GM20431 (cell line): Measurements from ENCODE around the gene ZNF608.

Experiments used
- in situ Hi-C: fragments of 300-500 bp; cut with MseI, MboI; formaldehyde crosslinking; loops from one replicate; pipeline ENCODE4 v1.15.0; 2020; ENCODE audit warnings: low sequenced_read_pairs; ENCODE audit not compliant: unreplicated experiment

The ZNF608 gene

DNA sequence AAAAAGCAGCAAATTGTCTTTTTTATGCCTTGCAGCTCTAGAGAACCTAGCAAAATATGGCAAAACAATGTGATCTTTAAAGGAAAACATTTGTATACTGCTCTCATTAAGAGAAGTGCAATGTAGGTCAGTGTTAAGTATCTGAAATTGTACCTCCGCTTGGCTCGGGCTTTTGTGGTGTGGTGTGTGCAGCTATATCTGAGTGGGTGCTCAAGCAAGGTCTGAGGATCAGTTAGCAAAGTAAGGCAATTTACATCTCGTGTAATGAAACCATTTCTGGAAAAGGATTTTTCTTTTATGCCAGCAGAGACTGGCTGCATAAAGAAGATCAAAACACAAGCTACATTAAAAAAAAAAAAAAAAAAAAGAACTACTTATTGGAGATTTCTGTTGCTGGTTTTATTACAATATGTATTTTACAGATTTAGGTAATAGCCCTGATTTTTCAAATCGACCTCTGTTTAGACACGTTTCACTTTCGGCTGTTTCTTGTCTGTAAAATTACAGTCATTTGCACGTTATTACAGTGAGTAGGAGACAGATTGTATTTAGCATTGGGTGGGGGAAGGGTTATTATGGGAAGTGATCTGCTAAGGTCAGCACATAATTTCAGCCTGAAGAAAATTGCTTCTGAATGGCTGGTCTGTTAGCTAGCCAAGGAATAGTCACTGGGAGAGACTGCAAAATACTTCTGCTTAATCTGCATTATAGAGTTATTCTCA is 7.9 kb upstream of the ZNF608 start:
- in situ Hi-C loops, result no loop called here

DNA sequence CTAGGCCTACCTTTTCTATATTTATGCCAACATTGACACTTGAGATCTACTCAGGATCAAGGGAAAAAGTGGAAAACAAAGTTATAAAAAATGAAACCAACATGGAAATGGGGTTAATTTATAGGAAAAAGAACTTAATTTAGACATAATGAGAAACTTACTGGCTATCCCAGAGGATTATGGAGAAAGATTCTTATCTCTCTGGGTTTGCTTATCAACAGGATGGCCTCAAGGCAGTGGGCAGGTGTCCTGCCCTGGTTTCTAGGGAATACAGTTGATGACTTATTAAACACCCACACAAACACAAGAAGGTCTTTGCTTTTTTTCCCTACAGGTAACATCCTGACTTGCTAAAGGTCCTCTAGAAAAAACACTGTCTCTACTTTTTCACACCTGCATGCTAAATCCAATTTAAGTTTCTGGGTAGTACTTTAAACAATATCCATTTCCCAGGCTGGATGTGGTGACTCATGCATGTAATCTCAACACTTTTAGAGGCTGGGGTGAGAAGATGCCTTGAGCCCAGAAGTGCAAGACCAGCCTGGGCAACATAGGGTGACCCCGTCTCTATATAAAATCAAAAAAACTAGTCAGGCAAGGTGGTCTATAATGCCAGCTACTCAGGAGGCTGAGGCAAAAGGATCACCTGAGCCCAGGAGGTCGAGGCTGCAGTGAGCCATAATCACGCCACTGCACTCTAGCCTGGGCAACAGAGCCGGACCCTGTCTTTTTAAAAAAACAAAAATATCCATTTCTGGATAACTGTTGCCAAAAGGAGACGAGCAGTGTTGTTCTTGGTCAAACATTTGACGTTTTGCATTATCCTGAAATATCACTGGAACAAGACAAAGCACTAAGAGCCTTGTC is 6.6 kb upstream of the ZNF608 start:
- in situ Hi-C loops, result no loop called here

DNA sequence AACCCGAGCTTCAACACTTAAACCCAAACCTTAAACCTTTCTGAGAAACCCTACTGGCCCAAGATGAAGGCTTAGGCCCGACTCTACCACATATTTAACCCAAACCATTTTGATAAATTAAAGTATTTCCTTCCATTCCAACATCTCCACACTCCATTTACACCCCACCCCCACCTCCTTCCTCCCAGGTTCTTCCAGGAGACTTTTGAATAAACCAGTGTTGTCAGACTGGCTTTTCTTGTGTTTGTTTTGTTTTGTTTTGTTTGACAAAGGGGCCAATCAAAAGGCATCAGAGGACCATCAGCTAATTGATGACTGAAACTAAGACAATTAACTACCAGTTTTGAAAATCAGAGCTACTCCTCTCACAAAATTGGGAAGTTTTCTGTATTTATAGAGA is 4.6 kb upstream of the ZNF608 start:
- in situ Hi-C loops, result no loop called here

DNA sequence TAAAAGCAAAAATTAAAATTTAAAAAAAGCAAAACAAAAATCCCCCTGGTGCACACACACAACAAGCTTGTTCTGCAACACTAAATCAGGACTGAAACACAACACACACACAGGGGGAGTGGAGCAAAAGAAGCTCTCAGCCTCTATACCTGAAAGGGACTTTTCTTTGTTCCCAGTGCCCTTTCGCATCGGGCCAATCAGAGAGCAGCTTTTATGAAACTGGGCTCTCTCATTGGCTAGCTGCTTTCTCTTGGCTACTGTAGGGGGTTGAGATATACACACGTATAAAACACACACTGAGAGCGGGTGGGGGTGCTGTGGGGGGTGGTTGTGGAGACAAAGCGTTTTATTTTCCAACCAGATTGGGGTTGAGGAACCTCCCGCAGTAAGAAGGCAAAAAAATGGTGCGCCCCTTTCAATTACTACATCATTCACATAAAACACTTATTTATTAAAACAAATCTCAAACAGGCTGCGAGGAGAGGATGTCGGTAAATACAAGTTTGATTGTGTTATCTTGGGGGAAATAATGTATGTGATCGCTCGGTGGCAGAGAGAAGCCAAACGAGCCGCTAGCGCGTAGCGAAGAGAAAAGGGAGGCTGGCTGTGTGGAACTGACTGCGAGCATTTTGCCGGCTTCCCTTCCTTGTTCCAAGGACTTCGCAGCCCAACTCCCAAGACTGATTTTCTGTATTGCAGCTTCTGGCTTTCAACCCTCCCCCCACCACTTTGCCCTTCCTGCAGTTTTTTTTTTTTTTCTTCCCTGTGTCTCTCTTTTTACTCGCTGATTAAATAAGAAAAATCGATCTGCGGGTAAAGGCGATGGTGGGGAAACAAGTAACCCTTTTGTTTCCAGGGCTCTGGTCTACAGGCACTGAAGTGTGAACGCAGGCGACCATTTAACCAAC is 2.5 kb upstream of the ZNF608 start:
- in situ Hi-C loops, result no loop called here

DNA sequence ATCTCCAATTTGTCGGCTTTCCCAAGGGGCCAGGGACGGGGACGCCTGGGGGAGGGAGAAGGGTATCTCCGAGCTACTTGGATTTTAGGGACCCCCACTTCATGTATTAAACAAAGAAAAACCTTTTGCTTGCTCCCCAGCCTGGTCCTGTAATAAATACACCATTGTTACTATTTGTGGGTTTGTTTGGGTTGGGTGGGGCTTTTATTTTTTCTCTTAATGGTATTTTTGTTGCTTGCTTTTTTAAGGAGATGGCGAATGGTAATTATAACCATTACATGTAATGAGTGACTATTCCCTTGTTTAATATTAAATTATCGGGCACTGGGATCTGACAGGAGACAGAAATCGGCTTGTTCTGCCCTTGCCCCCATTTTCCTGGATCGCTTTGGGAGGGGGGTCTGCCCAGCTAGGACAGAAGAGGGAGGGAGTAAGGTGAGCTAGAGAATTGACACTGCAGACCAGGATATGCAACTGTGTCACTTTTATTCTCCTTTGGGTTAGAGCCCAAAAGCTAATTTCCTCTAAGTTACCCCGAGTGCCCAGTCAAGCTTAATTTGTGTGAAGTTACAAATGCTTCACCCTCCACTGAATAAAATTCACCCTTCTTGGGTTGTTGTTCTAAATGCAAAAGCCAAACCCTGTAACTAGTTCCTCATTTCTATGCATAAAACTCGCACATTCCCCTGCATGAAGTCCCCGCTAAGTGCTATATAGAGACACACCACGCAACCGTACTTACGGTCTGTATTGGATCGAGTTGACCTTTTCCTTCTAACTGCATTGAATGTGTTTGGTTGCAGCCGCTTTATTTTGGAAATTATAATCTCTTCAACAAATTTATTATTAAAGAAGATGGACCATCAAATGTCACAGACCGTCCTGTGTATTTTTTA is 1.6 kb upstream of the ZNF608 start:
- in situ Hi-C loops, result no loop called here

DNA sequence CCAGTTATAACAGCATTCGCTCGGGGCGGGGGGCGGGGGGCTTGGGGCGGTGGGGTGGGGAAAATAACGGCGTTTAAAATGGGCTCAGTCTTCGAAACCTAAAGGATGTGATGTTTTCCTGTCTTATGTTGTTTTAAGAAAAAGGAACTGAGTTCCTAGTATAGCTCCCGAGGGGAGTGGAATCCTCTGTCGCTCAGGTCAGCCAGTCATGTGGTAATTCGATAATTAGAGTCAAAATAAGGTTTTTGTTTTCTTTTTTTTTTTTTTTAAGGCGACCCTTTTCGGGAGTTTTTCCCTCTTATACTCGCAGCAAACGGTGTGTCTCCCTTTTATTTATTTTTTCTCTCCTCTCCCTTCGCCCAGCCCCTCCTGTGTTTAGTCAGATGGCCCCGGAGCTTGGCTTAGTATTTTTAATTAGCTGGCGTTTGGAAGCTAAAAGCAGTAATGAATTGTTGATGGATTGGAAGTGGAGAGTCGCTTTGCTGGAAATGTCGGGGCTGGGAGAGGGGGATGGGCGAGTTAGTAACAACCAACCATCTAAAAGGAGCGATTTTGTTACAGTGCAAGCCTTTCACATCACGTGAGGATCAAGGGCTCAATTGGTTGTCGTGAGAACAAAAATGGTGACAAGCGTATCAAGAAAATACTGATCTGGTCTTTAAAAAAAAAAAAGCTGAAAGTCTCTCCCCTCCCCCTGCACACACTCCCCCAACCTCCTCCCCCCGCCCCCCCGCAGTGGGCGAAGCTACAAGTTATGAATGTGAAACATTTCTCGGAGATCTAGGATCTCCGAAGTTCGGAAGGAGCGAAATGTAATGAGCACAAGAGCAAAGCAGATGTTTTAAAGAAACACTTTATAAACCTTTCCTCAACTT is 714 bp upstream of the ZNF608 start:
- in situ Hi-C loops, result no loop called here

DNA sequence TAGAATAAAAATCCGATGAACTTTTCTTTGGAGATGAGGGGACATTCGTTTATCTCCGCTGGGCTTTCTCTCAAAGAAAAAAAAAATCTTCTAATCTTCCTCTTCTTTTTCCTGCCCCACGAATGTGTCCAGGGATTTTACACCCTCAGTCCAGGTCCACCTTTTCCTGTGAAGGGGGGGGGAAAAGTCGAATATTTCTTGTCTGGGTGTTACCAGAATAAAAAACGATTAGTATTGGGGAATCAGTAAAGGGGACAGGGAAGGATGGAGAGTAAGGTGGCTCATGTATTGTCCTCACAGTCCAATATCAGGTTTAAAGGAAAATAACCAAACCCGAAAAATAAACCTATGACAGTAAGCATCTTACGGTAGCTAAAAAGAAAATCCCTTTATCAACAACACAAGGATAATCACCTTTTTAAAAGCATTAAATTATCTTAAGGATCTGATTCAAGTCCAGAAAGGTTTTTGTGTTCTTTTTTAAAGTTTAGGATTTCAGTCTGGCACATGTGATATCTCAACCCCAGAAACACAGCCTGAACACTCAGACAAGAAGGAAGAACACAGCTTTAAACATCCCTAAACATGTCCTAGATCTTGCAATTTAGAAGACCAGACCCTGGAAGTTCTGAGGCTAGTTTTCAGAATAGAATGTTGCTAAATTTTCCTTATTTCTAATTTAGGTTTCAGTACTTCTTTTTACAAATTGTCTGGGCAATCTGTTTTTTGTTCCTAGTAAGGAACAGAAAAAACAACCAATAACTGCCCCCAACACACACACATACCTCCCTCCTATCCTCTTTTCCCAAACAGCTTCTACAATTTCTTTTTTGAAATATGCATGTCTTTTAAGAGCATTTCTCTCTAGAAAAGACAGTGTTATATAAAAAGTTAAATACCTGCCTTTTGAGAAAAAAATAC is 1.2 kb downstream of the ZNF608 start:
- in situ Hi-C loops, result no loop called here

DNA sequence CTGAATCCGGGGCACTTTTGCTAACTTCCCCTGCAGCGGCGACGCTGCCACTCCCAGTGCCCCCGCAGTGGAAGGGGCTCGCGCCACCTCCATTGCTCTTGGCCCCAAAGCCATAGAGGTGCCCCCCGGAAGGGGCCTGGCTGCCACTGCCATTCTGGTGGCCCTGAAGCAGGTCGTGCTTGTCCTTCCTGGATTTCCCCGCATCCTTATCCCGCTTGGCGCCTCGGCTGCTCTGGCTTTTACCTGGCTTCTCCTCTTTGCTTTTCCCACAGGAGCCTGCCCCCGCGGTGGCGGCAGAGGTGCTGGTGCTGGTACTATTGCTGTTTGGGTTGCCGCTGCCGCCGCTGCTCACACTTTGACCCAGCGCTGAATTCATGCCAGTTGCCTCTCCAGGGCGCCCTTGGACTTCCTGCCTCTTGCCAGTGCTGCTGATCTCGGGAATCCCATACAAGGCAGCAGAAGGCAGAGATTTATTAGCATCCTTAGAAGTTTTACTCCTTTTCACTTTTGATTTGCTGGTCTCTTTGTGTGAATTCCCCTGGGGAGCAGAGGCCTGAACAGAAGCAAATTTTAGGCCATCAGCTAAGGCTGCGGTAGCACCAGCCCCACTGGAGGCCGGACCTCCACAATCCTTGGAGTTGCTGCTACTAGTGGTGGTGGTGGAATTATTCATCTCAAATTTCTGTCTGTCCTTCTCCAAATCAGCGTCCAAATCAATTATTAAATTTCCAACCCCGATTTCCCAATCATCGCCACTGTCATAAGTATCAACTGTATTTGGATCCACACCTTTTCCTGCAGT is 2.1 kb downstream of the ZNF608 start:
- in situ Hi-C loops, result no loop called here

DNA sequence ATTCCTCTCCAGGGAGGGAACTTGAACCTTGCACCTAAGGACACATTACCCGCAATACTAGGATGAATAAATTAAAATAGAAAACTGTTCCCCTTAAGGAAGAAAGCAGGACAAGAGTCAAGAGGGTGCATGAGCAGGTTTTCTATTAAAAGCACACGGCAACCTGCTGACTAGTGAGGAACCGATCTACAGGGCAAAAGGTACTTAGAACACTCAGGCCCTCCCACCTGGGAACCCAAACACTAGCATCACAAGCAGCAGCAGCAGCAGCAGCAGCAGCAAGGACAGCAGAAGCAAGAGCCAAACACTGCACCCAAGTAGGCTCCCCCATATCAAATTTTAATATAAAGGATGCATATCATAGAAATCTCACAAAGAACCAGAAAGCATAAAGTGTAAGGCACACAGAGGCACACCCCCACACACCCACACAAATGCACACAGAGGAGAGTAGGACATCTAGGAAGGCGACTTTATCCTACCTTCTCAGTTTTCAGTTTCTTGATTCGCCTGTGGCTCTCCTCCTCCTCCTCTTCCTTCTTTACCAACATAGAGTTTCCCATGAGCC is 2.8 kb downstream of the ZNF608 start:
- in situ Hi-C loops, result no loop called here

DNA sequence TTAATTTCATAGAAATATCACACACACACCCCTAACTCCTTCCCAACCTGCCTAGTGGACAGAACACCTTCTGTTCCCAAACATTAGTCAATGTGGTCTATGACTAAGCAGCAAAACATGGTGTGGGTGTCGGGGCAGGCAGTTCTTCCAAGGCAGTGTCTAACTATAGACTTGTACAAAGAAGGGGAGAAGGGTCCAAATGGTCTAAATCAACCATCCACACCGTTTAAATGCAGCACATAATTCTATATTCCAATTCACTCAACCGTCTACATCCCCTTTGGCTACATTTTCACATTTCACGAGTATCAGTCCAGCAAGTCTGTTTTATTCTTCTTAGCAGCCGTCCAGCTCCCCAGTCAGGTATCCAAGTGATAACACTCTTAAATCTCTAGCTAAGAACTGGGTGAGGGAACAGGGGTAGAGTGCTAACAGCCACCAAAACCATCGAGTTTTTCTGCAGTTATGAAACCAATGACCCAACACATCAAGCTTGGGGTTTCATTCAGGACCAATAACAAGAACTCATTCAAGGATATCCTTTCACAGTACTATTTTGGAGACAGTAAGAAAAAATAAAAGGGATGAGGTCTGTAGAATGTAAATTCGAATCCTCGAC is 3.3 kb downstream of the ZNF608 start:
- in situ Hi-C loops, result no loop called here

DNA sequence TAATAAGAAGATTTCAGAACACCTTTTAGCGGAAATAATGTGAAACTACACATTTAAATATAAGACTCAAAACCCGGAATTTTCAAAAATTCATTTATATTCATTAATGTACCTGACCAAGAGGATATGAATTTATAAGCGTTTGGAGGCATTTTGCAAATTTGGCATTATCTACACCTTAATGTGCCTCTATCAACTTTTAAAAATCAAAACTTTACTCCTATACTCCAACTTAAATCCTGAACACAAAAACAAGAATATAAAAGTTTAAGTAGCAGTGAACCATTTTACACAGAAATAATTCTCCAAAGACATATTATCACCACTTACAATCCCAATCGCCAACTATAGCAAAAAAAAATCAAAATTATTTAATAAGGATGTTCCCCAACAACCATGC is 3.9 kb downstream of the ZNF608 start:
- in situ Hi-C loops, result no loop called here

DNA sequence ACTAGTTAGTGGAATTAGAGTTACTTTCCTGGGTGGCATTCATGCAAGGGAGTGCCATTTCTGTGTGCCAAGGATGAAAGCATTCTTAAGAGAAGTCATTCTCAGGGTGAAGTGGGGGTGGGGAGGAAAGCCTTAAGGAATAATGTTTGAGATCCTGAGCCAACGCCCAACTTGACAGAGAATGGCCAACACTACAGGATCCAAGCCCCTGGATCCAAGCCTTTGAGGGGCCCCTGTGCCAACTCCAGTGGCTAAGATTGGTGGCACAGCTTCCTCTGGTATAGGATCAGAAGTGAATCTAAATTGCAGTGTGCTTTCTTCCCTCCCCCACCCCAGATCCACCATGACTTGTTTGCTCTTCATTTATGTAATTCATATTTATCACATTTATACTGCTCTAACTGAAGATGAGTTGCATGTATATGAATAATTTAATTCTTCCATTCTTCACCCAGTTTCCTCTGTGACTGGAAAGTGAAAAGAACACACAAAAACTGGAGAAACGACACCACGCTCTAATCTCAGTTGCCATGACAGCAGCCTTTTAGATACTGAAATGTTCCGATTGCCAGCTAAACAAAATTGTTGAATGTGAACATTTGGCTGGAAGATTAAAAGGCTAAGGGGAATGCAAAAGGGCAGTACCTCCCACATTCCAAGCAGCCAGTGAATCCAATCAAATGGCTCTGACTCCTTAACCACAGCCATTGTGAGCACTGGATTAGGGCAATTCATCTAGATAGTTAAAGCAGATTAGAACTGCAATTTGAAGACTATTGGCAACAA is 4.5 kb downstream of the ZNF608 start:
- in situ Hi-C loops, result no loop called here

DNA sequence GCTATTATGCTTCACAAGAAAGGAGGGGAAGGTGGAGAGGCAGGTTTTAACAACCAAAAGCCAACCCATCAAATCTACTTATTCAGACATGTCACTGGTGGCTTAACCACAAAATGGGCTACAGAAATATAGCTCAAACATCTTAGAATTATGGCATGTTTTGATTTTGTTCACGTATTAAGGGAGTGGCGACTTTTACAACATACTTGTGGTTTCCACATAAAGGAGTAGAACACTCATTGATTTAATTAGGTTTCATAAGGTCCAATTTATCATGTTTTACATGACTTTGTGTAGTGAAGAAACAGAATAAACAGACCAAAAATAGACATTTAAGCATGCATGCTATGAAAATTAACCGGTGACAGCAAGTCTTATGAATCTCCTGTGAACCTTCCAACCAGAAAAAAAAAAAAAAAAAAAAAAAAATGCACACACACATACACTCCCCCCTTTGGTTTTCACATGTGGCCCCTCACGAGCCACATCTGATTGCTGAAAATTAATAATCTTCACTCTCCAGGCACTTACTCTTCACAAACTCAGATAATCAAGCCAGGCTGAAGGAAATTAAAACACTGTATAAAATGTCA is 5.4 kb downstream of the ZNF608 start:
- in situ Hi-C loops, result no loop called here

DNA sequence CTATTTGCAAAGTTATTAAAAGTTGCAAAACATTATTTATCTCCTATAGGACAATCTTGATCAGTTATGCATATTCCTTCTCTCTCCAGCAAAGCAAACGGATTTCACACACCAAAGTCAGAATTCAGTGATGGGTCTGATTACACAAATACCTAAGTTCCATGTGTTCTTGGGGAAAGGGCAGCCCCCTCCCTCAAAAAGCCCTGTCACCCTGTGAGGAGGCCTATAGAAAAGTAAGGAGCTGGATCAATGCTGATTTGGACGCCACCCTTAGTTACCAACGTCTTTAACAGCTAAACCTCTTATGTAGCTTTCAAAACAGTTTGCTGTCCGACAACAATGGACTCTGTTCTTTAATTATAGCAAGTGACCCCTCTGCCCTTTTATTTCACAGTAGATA is 6.4 kb downstream of the ZNF608 start:
- in situ Hi-C loops, result no loop called here

DNA sequence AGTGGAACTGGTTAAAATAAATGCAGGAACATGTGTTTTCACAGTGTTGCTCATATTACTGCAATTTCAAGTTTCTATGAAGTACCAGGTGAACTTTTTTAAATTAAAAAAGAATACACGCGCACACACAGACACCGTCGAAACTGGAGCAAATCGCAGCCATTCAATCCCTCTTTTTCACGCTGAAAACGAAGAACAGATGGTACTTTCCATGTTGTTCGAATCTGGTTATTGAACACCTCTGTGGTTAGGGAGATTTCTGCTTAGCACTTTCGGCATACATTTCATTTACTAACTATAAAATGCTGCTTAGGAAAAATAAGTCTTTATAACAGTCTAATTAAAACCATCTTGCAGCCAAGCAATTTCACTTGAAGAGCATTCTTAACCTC is 6.8 kb downstream of the ZNF608 start:
- in situ Hi-C loops, result no loop called here
